Glomerular visceral epithelial cell (primary cell): ENCODE measurements around the gene CLMP.
A peak's percentile ranks its signal among the peaks of the same experiment; 100 is the strongest.

Experiments used
- DNase-seq: peaks from one replicate; pipeline ENCODE4 v3.0.0-alpha.2; 2016; ENCODE audit errors: extremely low spot score

Gene CLMP

DNA sequence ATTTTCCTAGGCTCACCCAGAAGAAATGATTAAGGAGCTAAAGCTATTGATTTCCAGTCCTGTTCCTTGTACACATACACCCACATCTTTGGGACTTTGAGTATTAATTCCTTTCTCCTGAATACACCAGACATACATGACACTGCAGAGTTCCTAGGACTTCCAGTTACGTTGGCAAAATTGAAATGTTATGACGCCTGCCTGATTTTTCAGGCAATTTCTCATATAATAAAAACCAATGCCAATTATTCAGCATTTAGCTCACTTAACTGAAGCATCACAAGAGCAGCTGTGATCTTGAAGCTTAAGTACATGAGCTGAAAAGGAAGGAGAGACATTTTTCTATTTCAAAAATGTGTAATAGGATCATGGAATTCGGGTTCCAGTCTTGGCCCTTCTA is 4.5 kb downstream of the CLMP start:
- no peak for DNase-seq

DNA sequence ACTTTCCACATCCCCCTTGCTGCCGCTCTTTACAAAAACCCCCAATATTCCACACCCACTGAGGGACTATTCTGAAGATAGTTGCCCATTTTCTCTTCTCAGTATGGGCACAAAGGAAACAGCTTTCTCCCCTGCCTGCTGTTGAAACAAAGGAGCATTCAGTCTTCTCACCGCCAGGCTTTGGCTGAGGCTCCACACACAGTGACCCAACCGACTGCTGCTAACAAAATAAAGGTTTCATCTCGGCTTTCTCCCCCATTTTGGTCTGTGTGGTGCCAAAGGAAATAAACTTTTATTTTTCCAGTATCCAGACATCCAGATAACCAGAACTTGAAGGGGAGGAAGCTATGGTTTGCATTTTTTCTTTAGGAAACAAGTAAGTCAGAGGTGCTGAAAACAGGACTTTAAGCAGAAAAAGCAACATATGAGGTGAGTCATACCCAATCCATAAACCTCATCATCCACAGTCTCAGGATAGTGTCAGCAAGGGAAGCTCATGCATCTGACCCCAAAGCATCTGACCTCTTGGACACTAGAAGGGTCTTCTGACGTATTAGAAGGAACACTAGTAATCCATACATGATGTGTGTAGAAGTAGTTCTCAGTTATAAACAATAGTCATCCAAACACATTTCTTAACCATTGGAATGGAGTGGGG is 6.4 kb downstream of the CLMP start:
- DNase-seq, result peak; percentile 40

DNA sequence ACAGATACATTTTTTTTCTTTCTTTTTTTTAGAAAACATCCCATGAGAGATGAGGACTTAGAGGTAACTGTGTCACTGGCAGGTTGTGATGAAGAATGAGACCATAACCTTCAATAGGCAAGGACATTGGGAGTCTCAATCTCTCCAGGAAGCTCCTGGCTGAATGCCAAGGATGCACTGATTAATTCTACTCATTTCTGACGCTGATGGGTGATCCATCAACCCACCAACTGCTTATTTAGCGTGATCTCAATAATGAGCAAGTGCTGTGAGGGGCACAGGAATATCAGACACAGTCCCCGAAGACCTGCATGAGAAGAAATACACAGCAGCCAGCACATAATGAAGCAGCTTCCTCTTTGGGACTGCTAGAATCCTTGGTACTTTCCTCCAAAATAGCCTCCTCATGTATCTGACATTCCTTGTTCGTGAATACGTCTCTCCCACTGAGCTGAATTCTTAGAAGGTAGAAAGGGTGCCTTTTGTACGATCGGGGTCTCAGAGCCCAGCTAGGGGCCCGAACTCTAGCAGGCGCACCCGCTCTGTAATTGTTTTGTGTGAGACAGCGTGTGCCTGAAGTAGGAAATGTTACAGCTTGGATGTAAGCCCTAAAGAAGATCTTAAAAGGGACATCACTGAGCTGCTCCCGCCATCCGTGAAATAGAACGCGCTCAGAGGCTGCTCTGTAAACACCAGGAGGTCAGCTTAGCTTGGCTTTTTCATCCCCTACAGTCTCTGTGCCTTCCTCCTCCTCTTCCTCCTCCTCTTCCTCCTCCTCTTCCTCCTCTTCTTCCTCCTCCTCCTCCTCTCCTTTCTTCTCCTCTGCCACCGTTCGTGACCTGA is 7.2 kb downstream of the CLMP start:
- DNase-seq, result no peak

DNA sequence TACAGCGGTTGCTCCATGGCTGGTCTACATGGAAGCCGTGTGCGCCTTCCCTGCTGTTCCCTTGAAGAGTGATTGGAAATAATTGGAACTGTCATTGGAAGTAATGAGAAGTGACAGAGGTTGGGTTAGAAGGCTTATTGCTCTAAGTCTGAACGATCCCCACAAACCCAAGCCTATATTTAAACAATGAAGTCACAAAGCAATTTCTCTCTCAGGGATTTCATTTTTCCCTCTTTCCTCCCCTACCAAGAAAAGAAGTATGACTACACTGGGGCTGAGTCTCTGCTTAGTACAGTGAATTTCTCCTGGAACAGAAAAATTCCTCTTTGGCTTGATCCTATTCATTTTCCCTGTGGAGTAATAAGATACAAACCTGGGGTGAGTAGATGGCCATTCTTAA is 7.8 kb downstream of the CLMP start:
- DNase-seq, result no peak

DNA sequence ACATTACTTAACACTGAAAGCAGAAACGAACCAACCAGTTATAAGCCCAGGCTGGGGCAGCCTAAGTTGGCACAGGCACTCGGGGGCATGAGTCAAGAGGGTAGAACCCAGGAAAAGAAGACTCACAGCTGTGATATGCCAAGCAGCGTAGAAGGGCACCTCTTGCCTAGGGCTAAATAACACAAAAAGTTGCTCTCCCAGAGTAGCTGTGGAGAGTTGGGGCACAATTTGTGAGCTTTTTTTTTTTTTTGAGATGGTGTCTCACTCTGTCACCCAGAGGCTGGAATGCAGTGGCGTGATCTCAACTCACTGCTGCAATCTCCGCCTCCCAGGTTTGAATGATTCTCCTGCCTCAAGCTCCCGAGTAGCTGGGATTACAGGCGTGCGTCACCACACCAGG is 8.8 kb downstream of the CLMP start:
- DNase-seq, result peak; percentile 40

DNA sequence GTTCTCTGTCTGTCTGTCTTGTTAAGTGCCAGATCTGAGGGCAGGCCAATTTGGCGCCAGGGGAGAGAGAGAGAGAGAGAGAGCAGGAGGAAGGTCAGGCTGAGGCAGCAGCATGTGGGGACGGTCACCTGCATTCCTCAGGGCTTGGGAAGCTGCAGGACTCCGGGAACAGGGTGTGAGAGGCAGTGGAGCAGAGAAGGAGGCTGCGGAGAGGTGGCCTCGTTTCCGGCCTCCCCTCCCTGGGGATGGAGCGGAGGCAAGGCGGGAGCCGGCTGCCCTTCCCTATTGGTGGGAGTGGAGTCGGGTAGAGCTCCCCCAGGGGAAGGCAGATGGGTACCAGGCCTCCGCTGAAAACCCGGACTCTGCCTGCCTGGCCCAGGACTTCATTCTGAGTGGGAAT is 9.7 kb downstream of the CLMP start:
- no peak for DNase-seq

DNA sequence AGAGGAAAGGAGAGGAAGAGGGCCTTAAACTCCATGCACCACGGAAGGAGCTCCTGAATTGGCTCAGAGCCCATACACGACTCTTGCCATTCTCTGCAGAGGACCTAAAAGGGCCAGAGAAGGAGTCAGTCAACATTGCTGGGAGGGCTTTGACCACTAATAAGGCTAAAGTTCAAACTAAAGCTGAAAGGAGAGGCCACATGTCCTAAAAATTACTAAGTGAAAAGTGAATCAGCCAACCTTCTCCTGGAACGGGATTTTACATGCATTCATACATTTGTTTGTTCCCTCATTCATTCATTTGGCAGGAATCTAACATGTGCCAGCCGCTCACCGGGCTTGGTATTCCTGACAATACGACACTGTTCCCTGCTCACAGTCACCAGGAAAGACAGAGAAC is 10.5 kb downstream of the CLMP start:
- no peak for DNase-seq

DNA sequence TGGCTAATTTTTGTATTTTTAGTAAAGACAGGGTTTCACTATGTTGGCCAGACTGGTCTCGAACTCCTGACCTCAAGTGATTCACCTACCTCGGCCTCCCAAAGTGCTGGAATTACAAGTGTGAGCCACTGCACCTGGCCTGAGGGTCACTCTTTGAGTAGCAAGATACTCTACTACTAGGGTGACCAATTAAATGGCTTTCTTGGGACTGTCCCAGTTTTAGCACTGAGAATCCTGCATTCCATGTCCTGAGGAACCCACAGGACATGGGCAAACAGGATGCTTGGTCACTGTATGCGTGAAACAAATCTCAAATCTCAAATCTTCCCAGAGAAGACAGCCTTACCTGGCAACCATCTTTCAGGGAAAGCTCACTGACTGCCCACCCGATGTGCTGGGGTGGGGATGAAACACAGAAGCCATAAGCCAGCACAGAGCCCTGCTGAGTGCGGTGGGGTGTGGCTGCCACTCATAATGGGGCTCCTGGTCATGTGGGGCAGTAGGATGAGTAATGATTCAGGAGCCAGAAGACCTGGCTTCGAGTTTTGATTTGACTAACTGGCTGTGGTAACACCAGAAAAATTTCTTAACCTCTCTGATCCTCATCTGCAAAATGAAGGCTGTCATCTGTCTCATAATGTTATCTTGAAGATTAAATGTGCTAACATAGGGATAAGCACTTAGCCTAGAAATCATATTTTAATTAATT is 11.5 kb downstream of the CLMP start:
- peak; percentile 49 for DNase-seq

DNA sequence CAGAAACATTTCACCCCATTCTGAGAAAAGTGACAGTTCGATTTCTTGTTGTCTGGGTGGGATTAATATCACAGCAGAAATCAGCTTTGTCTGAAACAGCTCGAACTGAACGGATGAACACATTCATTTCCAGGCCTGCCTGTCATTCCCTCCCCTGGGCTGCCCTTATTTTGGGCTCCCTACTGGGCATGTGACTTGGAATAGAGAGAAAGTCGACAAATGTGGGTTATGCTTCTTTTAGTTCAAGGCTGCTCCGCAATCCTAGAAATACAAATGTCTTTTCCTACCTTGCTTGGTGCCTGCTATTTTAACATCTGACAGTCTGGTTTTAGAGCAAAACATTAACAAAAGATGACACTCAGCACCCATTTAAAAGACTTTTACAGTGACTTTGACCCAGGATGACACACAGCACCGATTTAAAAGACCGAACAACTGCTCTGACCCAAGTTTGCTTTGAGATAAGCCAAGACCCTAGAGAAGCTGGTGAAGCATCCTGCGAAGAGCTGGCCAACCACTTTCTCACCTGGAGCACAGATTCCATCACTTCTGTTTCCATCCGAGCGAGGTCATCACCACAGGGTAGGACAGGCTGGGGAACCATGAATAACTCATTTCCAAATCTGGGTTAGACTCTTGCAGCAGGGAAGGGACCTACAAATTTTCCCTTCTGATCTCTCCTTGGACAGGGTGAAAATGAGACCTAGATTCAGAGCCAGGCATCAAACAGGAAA is 13.1 kb downstream of the CLMP start:
- DNase-seq, result no peak

DNA sequence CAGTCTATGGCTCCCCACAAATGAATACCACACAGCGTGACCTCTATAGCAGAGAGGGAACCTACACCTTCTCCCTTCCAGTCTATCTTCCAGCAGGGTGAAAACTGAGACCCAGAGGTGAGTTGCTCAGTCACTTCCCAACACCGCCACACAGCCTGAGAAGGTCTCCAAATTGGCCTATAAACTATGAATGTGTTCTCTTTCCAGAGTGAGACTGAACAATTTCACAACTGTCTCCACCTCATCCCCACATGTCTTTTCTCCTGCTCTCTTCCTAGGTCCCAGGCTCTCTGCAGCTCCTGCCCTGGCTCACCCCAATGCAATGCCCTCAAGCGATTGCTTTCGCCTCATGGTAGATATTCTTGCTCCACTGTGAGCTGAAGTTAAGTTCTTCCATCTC is 14.0 kb downstream of the CLMP start:
- DNase-seq, result no peak

DNA sequence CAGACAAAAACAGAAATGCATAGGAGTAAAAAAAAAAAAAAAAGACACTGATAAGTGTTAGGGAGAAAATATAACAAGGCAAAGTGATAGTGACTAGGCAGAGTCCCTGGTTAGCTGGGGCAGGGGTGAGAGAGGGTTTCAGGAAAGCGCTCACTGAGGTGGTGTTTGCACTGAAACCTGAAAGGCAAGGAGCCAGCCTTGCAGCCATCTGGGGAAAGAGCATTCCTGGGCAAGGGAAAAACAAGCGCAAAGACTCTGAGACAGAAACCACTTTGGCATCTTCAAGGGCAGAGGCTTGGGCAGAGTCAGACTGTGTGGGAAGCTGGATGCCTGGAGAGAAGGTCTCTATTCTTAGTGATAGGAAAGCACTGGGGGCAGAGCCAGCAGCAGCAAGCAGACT is 14.5 kb downstream of the CLMP start:
- DNase-seq, result no peak

DNA sequence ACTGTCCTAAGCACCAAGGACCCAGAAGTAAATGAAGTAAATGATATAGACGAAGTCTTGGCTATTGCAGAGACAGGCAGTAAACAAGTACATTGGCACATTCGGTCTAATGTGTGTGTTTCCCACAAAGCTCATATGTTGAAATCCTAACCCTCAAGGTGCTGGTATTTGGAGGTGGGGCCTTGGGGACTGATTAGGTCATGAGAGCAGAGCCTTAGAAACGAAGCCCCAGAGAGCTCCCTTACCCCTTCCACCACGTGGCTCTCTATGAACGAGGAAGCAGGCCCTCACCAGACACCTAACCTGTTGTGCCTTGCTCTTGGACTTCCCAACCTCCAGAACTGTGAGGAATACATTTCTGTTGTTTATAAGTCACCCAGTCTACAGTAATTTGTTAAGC is 14.9 kb downstream of the CLMP start:
- DNase-seq, result no peak

DNA sequence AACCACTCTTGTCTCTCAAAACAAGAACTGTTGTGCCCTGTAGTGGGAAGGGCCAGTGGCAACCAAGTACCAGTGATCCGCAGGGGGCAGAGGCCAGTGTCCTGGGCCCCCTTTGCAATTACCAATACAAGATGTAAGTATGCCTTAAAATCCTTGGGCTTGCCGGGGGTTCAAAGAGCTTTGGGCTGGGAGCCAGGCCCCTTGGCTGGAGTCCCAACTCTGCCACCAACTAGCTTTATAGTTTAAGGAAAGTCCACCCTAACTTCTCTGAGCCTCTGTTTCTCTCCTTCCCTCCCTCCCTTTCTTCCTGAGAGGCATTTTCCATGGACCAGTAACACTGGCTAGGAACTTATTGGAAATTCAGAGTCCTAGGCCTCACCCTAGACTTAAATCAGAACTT is 15.5 kb downstream of the CLMP start:
- DNase-seq, result no peak

DNA sequence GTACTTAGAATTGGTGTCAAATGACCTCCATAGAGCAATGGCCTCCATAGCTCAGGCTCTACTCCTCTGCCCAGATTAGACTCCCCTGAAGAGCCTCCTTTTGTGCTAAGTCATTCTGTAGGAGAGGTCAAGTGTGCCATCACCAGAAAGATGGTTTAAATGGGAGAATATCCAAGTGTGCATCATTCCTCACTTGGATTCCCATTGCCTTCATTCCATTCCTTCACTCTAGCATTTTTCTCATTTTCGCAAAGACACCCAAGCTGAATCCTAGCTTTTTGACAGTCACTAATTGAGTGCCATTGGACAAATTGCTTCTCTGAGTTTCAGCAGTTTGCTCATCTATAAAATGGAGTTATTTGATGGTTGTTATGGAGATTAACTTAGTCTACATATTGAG is 16.9 kb downstream of the CLMP start:
- no peak for DNase-seq

DNA sequence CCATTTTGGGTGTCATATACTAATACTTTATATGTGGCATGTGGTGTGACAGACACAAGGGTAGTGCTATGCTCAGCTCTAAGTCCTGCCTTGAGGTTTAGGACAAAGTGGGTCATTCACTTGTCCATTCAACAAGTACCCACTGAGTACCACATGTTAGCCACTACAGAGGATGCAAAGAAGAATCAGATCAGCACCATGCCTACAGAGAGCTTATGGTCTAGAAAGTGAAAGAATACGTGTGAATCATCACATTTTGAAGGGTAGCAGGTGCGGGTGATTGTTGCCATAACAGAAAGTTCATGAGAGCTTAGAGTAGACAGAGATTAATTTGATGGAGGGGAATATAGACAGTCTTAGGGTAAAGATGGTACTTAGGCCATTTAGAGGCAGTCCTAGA is 18.3 kb downstream of the CLMP start:
- no peak for DNase-seq

DNA sequence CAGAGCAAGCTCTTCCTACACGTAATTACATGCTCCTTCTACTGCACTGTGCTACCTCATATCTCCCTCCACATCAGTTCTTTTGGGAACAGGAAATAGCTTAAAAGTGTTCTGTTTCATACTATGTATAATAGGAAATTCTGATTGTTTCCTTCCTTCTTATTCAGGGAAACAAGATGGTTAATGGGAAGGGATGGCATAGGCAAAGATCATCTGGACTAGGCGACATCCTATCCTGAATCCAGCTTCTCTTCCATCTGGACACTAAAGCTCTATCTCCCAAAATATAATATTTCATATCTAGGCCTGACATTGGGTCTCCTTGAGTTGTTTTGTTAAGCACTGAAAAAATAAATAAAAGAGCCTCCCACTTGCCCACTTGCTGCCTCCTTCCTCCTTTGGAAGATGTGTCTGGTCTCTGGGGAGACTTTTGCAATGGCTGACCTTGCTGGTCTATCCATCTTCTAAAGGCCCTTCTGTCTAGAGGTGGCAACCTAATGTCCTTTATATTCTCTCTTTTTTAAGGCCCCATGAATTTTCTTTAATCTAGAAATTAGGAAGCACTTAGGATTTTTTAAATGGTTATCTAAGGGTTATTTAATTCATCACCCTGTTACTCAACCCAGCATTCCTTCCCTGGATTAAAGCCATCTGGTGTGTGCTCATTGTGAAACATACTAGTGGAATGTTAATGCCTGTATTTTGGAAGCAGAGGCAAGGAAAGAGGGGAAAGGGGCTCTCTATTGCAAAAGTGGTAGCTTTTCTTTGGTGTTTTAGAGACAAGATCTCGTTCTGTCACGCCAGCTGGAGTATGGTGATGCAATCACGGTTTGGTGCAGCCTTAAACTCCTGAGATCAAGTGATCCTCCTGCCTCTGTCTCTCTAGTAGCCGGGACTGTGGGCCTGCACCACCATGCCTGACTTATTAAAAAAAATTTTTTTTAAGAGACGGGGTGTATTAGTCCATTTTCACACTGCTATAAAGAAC is 20.6 kb downstream of the CLMP start:
- peak; percentile 87 for DNase-seq

DNA sequence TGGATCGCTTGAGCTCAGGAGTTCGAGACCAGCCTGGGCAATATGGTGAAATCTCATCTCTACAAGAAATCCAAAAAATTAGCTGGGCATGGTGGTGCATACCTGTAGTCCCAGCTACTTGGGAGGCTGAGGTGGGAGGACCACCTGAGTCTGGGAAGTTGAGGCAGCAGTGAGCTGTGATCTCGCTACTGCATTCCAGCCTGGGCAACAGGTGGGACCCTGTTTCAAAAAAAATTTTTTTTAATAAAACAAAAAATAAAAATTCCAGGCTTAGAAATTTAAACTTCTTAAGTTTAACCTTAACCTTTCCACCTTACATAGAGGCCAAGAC is 21.2 kb downstream of the CLMP start:
- no peak for DNase-seq

DNA sequence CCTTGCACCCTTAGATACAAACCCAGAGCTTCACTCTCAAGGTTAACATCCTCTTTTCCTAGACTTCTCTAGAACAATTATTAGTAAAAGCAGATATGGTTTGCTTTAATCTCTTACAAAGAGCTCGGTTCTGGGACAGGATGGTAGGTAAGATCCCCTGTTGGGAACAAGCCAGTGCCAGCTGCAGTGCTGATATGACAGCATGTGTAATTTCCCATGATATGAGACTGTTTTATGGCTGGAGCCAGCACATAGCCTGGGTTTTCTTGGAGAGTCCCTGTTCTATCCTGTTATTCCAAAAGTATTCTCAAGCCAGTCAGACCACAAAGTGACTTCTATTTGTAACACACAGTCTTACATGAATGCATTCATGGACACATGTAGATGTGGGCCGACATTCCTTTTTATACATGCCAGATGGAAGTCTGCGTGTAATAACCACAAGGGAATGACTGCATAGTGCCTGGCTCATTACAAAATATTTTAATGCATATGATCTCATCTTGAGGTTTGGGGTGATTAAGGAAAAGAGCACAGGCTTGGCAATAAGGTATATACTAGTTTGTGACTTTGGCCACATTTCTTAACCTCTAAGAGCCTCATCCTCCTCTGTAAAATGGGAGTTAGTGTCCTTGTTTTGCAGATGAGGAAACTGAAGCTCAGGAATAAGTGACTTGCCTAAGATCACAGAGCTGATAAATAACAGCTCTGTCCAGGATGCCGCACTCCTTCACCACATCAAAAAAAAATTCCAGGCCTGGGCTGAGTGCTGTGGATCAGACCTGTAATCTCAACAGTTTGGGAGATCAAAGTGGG is 21.8 kb downstream of the CLMP start:
- peak; percentile 96 for DNase-seq

DNA sequence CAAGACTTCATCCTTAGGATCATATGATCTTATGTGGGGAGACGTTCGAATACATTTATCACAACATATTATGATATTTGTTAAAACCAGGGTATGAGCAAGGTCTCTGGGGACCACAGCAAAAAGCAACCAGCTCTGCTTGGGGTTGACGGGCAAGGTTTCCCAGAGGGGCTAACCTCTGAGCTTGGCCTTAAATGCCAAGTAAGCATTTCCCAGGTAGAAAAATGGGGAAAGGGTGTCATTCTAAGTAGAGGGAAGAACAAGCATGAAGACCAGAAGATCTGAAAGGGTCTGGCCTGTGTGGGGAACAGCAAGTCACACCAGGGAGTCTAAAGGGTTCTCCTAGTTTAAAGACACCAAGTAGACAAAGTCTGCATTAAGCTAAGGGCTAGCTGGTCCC is 24.1 kb downstream of the CLMP start:
- DNase-seq, result no peak

DNA sequence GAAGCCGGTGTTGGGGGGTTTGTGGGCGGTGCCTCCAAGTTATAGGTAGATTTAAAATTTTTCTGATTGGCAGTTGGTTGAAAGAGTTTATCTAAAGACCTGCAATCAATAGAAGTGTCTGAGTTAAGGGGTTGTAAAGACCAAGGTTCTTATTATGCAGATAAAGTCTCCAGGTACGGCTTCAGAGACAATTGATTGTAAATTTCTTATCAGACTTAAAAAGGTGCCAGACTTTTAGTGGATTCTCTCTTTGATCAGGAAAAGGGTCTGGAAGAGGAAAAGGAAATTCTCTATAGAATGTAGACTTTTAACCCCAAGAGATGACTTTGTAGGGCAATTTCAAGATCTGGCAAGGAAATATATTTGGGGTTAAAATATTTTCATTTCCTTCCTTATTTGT is 25.2 kb downstream of the CLMP start:
- no peak for DNase-seq
